PFSK-1 (cell line): ENCODE data around the gene ELAVL1.

Experiments
- FOXP2 ChIP-seq: optimal IDR thresholded peaks from 2 replicates; pipeline ENCODE3; 2011; ENCODE audit warnings: borderline replicate concordance, control low read depth, inconsistent platforms; ENCODE audit not compliant: insufficient read depth; ENCODE audit errors: extremely low read length, extremely low read depth
- POLR2AphosphoS5 ChIP-seq: IDR thresholded peaks from 2 replicates; pipeline ENCODE4 v1.6.1; 2012; ENCODE audit warnings: low read depth, mild to moderate bottlenecking, control low read depth, low read length, moderate library complexity
- SIN3A ChIP-seq: IDR thresholded peaks from 2 replicates; pipeline ENCODE4 v1.6.1; 2012; ENCODE audit warnings: mild to moderate bottlenecking, low read length, moderate library complexity, borderline replicate concordance; ENCODE audit not compliant: insufficient read depth
- TAF1 ChIP-seq: IDR thresholded peaks from 2 replicates; pipeline ENCODE4 v1.6.1; 2012; ENCODE audit warnings: low read length, control low read depth, borderline replicate concordance; ENCODE audit not compliant: insufficient read depth
- TF ChIP-seq, protein P1 (sequence below), 2 experiments: IDR thresholded peaks; 2 replicates each; pipeline versions ENCODE4 v1.6.1 to v1.8.0; 2011 to 2012; ENCODE audit warnings: low read depth in 2 of 2, low read length in 2 of 2, control low read depth in 1 of 2, inconsistent platforms in 1 of 2, mild to moderate bottlenecking in 1 of 2, moderate library complexity in 1 of 2; ENCODE audit not compliant: insufficient read depth in 1 of 2

ELAVL1 gene

DNA sequence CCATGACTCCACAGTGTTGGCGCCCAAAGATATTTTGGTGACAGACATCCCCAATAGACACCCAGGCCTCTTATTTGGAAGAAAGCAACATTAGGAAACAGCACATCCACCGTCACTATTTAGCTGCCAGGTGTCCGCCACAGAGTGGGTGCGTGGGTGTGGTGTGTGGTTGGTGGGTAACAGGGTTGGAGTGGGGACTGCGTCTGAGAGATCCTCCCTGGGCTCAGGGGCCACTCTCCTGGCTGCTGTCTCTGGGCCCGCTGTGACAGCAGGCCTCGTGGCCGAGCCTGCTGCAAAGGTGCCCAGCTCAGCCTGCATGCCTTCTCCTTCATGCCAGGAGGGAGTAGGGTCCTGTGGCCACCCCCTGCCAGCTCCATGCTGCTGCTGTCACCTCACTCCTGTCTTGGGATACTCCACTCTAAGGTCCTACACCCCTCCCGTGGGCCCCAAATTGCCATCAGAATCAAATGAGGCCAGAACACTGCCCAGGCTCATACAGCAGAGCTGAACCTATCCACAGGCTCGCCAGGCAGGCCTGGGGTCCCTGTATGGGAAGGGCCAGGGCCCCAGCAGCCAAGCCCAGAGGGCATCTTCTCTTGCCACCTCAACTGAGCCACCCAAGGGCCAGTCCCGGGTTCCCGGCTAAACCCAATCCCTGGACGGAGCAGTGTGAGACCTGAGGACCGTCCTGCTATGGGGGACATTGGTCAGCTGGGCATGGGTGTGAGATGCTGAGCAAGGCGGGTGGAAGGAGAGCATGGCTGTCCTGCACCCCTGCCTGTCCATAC lies 37.2 kb downstream of the ELAVL1 start:
- TF ChIP-seq, protein P1, sequence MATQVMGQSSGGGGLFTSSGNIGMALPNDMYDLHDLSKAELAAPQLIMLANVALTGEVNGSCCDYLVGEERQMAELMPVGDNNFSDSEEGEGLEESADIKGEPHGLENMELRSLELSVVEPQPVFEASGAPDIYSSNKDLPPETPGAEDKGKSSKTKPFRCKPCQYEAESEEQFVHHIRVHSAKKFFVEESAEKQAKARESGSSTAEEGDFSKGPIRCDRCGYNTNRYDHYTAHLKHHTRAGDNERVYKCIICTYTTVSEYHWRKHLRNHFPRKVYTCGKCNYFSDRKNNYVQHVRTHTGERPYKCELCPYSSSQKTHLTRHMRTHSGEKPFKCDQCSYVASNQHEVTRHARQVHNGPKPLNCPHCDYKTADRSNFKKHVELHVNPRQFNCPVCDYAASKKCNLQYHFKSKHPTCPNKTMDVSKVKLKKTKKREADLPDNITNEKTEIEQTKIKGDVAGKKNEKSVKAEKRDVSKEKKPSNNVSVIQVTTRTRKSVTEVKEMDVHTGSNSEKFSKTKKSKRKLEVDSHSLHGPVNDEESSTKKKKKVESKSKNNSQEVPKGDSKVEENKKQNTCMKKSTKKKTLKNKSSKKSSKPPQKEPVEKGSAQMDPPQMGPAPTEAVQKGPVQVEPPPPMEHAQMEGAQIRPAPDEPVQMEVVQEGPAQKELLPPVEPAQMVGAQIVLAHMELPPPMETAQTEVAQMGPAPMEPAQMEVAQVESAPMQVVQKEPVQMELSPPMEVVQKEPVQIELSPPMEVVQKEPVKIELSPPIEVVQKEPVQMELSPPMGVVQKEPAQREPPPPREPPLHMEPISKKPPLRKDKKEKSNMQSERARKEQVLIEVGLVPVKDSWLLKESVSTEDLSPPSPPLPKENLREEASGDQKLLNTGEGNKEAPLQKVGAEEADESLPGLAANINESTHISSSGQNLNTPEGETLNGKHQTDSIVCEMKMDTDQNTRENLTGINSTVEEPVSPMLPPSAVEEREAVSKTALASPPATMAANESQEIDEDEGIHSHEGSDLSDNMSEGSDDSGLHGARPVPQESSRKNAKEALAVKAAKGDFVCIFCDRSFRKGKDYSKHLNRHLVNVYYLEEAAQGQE (IDR thresholded peaks at IDR 0.05; ENCODE audit: insufficient read depth in 1 of 2, low read depth in 2 of 2, low read length in 2 of 2) = no peak
- TF ChIP-seq SIN3A (no peak), FOXP2 (no peak)

DNA sequence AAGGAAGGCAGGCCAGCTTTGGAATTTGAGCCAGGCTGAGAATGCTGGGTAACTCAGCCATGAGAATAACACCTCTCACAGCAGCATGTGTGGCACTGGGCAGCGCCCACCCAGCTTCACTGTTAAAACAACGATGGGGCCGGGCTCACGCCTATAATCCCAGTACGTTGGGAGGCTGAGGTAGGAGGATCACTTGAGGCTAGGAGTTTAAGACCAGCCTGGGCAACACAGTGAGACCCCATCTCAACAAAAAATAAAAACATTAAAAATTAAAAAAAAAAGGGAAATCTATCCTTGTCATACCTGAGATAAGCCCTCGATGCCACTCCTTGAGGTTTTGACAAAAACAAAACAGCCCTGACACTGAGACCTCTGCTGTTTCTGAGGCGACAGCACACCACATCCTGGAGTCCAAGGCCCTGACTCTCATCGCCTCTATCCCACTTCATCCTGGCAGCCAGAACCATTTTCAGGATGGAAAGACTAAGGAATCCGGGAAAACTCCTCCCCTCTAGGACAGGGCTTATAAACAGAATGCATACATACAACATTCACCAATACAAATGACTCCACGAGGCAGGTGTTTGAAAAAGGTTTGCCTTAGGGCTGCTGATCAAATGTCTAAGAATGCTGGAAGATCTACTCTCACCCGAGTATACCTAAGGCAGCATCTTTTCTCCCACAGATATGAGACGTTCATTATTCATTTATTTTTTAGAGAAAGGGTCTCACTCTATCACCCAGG lies 39.3 kb downstream of the ELAVL1 start:
- TF ChIP-seq SIN3A (no peak), TAF1 (no peak), POLR2AphosphoS5 (no peak), FOXP2 (no peak)
- TF ChIP-seq, protein P1 (IDR thresholded peaks at IDR 0.05; ENCODE audit: insufficient read depth in 1 of 2, low read depth in 2 of 2, low read length in 2 of 2) = no peak

DNA sequence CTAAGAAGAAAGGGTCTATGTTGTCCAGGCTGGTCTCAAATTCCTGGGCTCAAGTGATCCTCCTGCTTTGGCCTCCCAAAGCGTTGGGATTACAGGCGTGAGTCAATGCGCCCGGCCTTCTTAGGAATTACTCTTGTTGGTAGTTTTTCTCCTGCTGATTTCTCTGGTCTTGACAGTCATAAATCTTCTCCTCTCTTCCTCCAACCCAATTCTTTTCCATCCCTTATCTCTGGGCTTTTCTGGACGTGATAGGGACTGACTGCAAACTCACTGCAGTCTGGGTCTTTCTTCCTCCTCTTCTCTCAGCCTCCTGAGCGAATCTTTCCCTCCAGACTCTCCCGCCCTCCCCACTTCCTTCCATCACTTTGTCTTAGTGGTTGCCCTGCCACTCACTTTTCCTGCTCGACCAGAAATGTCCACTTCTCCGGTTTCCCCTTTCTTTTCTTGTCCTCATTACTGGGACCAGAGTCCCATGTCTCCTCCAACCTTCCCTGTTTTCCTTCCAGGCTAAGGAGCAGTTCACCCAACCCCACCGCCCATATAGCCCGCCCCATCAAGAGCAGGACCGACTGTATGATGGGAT lies 40.1 kb downstream of the ELAVL1 start:
- TF ChIP-seq TAF1 = no peak
- no peak for TF ChIP-seq POLR2AphosphoS5
- TF ChIP-seq, protein P1 (IDR thresholded peaks at IDR 0.05; ENCODE audit: insufficient read depth in 1 of 2, low read depth in 2 of 2, low read length in 2 of 2) = no peak
- TF ChIP-seq FOXP2 = no peak
- TF ChIP-seq SIN3A = no peak

DNA sequence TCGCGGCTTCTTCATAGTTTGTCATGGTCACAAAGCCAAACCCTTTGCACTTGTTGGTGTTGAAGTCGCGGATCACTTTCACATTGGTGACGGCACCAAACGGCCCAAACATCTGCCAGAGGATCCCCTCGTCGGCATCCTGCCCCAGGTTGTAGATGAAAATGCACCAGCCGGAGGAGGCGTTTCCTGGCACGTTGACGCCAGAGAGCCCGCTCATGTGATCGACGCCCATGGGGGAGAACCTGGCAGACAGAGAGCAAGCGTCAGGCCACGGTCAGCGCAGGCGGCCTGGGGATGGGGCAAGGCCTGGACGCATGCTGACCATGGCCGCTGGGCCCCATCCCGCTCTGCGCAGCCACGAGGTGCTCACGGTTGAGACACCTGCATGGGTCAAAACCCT lies 41.9 kb downstream of the ELAVL1 start:
- TF ChIP-seq FOXP2 = no peak
- no peak for TF ChIP-seq TAF1
- TF ChIP-seq, protein P1 (IDR thresholded peaks at IDR 0.05; ENCODE audit: insufficient read depth in 1 of 2, low read depth in 2 of 2, low read length in 2 of 2) = no peak
- no peak for TF ChIP-seq SIN3A
